K562 (cell line): ENCODE measurements around the gene RHOC.

Source experiments
- CAMTA2 ChIP-seq: fragments of 250-450 bp; sonication (Bioruptor Pico); conservative IDR thresholded peaks from 2 replicates; pipeline ENCODE4 v1.5.1; 2022
- CTCF ChIP-seq, 3 experiments: IDR thresholded peaks in 2 of 3; conservative IDR thresholded peaks in 1 of 3; 2 replicates each; pipeline ENCODE4 v1.5.1; 2011 to 2012; ENCODE audit warnings: low read length in 3 of 3, mild to moderate bottlenecking in 3 of 3, control low read depth in 2 of 3, improper control_type of control experiment in 1 of 3, inconsistent platforms in 1 of 3, low read depth in 1 of 3, mixed read lengths in 1 of 3, moderate library complexity in 1 of 3; ENCODE audit not compliant: insufficient read depth in 2 of 3
- RAD21 ChIP-seq, 2 experiments: fragments of 250-450 bp in 1 of 2; fragments of 450-650 bp in 1 of 2; sonication (Bioruptor Pico) in 1 of 2; formaldehyde crosslinking in 1 of 2; IDR thresholded peaks in 1 of 2; conservative IDR thresholded peaks in 1 of 2; 2 replicates each; pipeline versions ENCODE4 v1.4.0 to v1.8.0; 2020 to 2022; ENCODE audit warnings: mild to moderate bottlenecking in 2 of 2, moderate library complexity in 1 of 2
- REST ChIP-seq, 2 experiments: fragments of 450-650 bp; formaldehyde crosslinking in 1 of 2; IDR thresholded peaks; 2 replicates each; pipeline versions ENCODE4 v1.4.0 to v1.6.1; 2014 to 2020; ENCODE audit warnings: mild to moderate bottlenecking in 2 of 2, borderline replicate concordance in 1 of 2, low read depth in 1 of 2
- SMAD1 ChIP-seq: fragments of 150-350 bp; IDR thresholded peaks from 2 replicates; pipeline ENCODE4 v1.6.1; 2014; ENCODE audit warnings: low read length, low read depth; ENCODE audit not compliant: partially characterized antibody
- U2AF1 ChIP-seq: fragments of 200-400 bp; formaldehyde crosslinking; optimal IDR thresholded peaks from 2 replicates; pipeline ENCODE3; 2017; ENCODE audit warnings: mild to moderate bottlenecking, low read depth, low read length, moderate library complexity
- ZBTB33 ChIP-seq: sonication (generic); formaldehyde crosslinking; IDR thresholded peaks from 2 replicates; pipeline ENCODE4 v1.8.1; 2023; ENCODE audit warnings: mild to moderate bottlenecking, missing genetic modification reagents
- ZNF23 ChIP-seq: fragments of 250-450 bp; sonication (Bioruptor Pico); IDR thresholded peaks from 2 replicates; pipeline ENCODE4 v1.4.0; 2020; ENCODE audit warnings: mild to moderate bottlenecking
- ZNF253 ChIP-seq: fragments of 250-450 bp; sonication (Bioruptor Pico); conservative IDR thresholded peaks from 2 replicates; pipeline ENCODE4 v1.6.1; 2021; ENCODE audit warnings: mild to moderate bottlenecking

- TF ChIP-seq U2AF1 (no peak), RAD21 (CRISPR knock-in tag; conservative IDR thresholded peaks at IDR 0.05 in 1 of 2, IDR thresholded peaks at IDR 0.05 in 1 of 2) (no peak), REST (IDR thresholded peaks at IDR 0.05; ENCODE audit: borderline replicate concordance) (no peak), REST (CRISPR knock-in tag; IDR thresholded peaks at IDR 0.05; ENCODE audit: low read depth) (no peak), ZBTB33 (CRISPR knock-in tag) (no peak), CAMTA2 (no peak), ZNF23 (CRISPR knock-in tag) (no peak), CTCF (IDR thresholded peaks at IDR 0.05 in 2 of 3, conservative IDR thresholded peaks at IDR 0.05 in 1 of 3; ENCODE audit: insufficient read depth in 2 of 3, low read depth in 1 of 3, low read length in 3 of 3) (no peak), SMAD1 (no peak), ZNF253 (CRISPR knock-in tag) (no peak)
Measured at GRCh38 chr1:112687361-112687760, 19.6 kb downstream of the RHOC start.
